K562 (cell line): Measurements from ENCODE around the gene BRD7.

Source experiments
- CREB1 ChIP-seq, 2 experiments: sonication (generic) in 1 of 2; formaldehyde crosslinking in 1 of 2; IDR thresholded peaks; 2 replicates each; pipeline versions ENCODE4 v1.6.1 to v1.8.0; 2012 to 2022; ENCODE audit warnings: inconsistent platforms in 1 of 2, mild to moderate bottlenecking in 1 of 2, missing genetic modification reagents in 1 of 2, moderate library complexity in 1 of 2
- CTCF ChIP-seq, 3 experiments: IDR thresholded peaks in 2 of 3; conservative IDR thresholded peaks in 1 of 3; 2 replicates each; pipeline ENCODE4 v1.5.1; 2011 to 2012; ENCODE audit warnings: low read length in 3 of 3, mild to moderate bottlenecking in 3 of 3, control low read depth in 2 of 3, improper control_type of control experiment in 1 of 3, inconsistent platforms in 1 of 3, low read depth in 1 of 3, mixed read lengths in 1 of 3, moderate library complexity in 1 of 3; ENCODE audit not compliant: insufficient read depth in 2 of 3
- FOXM1 ChIP-seq, 2 experiments: fragments of 450-650 bp in 1 of 2; sonication (generic) in 1 of 2; formaldehyde crosslinking in 1 of 2; IDR thresholded peaks; 2 replicates each; pipeline versions ENCODE4 v1.6.1 to v1.9.0; 2017 to 2022; ENCODE audit warnings: low read depth in 2 of 2, mild to moderate bottlenecking in 2 of 2, missing genetic modification reagents in 1 of 2, moderate library complexity in 1 of 2
- NR2C2 ChIP-seq, 2 experiments: fragments of 200-800 bp in 1 of 2; sonication (Bioruptor generic) in 1 of 2; sonication (generic) in 1 of 2; formaldehyde crosslinking in 1 of 2; IDR thresholded peaks; 2 replicates each; pipeline versions ENCODE4 v1.6.1 to v1.8.0; 2016 to 2022; ENCODE audit warnings: mild to moderate bottlenecking in 1 of 2, missing compliant biosample characterization in 1 of 2, missing genetic modification characterization in 1 of 2, missing genetic modification reagents in 1 of 2
- PREB ChIP-seq: sonication (generic); formaldehyde crosslinking; IDR thresholded peaks from 2 replicates; pipeline ENCODE4 v1.8.1; 2023; ENCODE audit warnings: mild to moderate bottlenecking, missing genetic modification reagents
- RBM15 ChIP-seq: fragments of 200-400 bp; formaldehyde crosslinking; IDR thresholded peaks from 2 replicates; pipeline ENCODE4 v1.6.1; 2018; ENCODE audit warnings: mild to moderate bottlenecking, low read length, moderate library complexity; ENCODE audit not compliant: insufficient read depth
- ZFX ChIP-seq: sonication (generic); formaldehyde crosslinking; IDR thresholded peaks from 2 replicates; pipeline ENCODE4 v1.8.0; 2022; ENCODE audit warnings: mild to moderate bottlenecking, missing genetic modification reagents, moderate library complexity

- no peak for TF ChIP-seq RBM15
- no peak for TF ChIP-seq NR2C2 (CRISPR knock-in tag; IDR thresholded peaks at IDR 0.05)
- TF ChIP-seq NR2C2 (tag; IDR thresholded peaks at IDR 0.05), result no peak
- TF ChIP-seq FOXM1 (IDR thresholded peaks at IDR 0.05; ENCODE audit: low read depth), result no peak
- TF ChIP-seq FOXM1 (CRISPR knock-in tag; IDR thresholded peaks at IDR 0.05; ENCODE audit: low read depth), result no peak
- no peak for TF ChIP-seq CREB1 (IDR thresholded peaks at IDR 0.05)
- TF ChIP-seq CREB1 (CRISPR knock-in tag; IDR thresholded peaks at IDR 0.05), result no peak
- TF ChIP-seq CTCF (IDR thresholded peaks at IDR 0.05 in 2 of 3, conservative IDR thresholded peaks at IDR 0.05 in 1 of 3; ENCODE audit: insufficient read depth in 2 of 3, low read depth in 1 of 3, low read length in 3 of 3), result no peak
- no peak for TF ChIP-seq ZFX (CRISPR knock-in tag)
- no peak for TF ChIP-seq PREB (CRISPR knock-in tag)
Measured at GRCh38 chr16:50373345-50373701, 4.5 kb upstream of the BRD7 start.
